Stimulated activated CD8-positive, alpha-beta memory T cell treated with anti-CD3 and anti-CD28 coated beads, Interleukin-4, amount 100 ng/mL, for 4 hours (primary cell): Measurements from ENCODE around the gene OGA.
"Not testable (repeated sequence)": the region's sequence is repeated elsewhere in the genome, so short reads cannot be mapped to it uniquely, and the experiment has no call there.

Experiments used
- DNase-seq, 2 donors: peaks; one replicate each; pipeline ENCODE4 v3.0.0-alpha.2; 2020; ENCODE audit warnings: low read depth in 2 of 2, low spot score in 1 of 2

OGA gene

DNA sequence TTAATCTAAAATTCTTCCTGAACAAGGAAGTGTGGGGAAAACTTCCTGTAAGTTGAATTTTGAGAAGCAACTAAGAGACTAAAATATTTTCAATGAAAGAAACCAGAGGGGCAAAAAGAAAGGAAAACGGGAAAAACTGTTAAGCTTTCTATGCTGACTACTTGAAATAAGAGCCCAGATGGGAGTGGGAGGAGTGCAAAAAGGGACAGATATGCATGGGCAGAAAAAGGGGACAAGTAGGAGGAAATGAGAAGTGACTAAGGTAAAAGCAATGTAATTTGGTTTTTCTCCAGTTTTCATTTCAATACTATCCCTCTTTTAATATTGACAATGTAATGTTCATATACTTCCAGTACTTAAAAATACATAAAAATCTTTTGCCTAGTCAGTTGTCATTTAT is 11.1 kb downstream of the OGA start:
- no peak for DNase-seq

DNA sequence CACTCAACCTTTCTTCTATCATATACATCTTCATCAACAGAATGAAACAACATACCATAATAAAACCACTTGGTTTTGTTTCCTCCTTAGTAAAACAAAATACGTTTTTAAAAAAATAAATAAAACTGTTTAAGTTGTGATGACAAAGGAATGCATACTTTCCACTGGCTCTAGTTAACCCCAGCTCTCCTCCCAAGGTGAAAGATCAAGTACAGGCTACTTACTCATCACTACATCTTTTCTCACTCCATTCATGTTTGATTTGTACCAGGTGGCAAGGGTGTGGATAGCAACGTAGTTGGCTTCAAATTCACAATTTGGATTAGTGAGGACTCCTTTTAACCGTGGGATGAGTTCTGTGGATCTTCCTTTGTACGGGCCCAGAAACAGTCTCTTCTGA is 14.7 kb downstream of the OGA start:
- DNase-seq: no peak

DNA sequence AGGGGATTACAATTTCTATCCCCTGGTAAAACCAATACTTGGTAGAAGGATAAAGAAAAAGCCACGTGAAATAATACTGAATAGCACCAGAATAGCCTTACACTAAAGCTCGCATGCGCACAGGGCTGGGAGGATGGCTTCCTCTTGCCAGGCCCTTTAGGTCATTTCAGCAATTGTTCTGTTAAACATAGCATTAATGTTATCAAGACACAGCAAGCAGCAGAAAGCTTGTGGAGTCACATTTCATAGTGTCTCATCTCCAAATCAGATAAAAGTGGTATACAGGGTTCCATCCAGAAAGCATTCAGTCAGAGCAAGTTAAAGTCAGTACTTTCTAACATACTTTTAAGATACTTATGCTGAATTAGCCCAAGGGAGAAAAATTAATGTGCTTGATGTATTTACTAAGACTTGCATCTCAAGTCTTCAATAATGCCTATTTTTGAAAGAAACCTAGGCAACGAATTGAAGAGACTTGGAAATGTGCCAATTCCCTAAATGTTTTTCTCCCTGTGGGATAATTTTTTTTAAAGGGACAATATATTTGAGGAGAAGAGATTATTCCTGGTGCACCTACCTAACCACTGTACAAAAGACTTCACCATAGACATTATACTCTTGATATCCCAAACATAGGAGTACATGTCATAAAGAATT is 20.7 kb downstream of the OGA start:
- DNase-seq: no peak

DNA sequence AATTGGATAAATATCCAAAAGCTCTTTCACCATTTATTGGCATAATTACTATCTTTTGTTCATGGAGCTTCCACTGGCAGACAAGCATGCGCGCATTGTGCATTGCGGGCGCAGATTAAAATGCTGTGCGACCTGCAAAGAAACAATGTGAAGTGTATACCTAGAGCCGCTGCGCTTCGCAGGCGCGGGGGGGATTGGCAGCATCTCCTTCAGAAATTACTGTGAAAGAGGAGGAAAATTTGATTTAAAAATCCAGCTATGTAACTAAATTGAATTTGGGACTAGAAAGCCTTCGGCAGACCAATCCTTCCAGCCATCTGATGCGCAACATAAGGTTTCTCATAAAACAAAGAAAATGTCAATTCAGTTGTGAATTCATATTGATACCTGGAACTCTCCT is 24.7 kb downstream of the OGA start:
- DNase-seq: no peak

DNA sequence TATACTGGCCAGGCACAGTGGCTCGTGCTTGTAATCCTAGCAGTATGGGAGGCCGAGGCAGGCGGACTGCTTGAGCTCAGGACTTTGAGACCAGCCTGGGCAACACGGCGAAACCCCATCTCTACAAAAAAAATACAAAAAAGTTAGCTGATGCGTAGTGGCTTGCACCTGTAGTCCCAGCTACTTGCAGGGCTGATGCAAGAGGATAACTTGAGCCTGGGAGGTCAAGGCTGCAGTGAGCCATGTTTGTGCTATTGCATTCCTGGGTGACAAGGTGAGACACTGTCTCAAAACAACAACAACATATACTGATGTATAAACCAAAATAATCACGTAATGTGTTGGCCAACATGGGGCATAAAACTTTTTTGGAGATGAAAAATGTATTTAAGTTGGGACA is 28.6 kb downstream of the OGA start:
- no peak for DNase-seq

DNA sequence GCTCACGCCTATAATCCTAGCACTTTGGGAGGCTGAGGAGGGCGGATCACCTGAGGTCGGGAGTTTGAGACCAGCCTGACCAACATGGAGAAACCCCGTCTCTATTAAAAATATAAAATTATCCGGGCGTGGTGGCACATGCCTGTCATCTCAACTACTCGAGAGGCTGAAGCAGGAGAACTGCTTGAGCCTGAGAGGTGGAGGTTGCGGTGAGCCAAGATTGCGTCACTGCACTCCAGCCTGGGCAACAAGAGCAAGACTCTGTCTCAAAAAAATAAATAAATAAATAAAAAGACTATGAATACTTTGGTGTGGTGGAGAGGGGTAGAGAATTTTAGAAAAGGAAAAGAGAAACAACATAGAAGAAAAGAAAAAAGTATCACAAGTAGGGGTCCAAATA is 29.0 kb downstream of the OGA start:
- not testable (repeated sequence) for DNase-seq

DNA sequence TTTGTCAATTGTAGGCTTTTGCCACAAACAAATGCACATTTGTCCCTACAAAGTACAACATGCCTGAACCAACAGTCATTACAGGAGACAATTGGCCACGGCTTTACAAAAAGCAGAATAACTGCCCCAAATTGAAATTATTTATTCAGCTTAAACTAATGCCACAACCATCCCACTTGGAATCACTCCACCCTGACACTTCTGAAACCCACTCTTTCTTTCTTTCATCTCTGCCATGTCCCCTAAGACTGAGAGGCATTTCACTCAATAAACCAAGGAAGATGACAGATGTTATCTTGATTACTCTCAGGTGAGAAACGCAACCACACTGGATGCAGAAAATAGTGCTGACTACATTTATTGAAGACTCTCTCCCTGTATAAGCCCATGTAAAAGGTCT is 32.4 kb downstream of the OGA start:
- no peak for DNase-seq

DNA sequence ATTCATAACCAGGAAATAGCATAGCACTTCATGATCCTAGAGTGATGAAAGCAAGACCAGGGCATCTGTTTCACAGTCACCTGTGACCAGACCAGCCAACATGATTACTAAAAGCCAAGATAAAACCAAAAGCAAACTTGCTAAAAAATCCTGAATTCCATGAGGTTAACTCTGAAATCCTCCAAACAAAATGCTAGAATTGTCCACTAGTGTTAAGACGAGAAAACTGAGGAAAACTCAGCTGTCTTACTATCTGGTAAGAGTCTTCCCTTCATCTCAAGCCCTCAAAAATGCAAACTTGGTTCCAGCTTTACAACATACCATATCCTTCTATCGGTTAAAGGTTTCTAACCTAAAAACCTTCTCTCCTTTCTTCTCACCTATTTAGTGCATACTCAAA is 33.7 kb downstream of the OGA start:
- DNase-seq: no peak

DNA sequence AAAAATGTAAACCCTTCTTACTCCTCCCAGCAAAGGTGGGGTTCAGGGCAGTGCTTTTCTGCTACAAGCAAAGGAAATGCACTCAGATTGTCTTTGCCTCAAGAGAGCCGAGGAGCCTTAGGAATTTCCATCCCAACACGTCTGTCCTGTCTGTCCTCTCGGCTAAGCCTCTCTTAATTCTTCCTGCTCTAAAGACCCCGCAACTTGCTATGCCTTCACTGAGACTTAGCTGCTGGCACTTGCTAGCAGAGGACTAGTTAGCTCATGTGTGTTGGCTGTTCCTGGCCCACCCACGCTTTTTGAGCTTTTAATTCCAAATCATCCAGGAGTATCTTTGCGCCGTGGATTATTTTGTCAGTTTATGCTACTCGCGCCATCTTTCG is 34.5 kb downstream of the OGA start:
- DNase-seq: no peak

DNA sequence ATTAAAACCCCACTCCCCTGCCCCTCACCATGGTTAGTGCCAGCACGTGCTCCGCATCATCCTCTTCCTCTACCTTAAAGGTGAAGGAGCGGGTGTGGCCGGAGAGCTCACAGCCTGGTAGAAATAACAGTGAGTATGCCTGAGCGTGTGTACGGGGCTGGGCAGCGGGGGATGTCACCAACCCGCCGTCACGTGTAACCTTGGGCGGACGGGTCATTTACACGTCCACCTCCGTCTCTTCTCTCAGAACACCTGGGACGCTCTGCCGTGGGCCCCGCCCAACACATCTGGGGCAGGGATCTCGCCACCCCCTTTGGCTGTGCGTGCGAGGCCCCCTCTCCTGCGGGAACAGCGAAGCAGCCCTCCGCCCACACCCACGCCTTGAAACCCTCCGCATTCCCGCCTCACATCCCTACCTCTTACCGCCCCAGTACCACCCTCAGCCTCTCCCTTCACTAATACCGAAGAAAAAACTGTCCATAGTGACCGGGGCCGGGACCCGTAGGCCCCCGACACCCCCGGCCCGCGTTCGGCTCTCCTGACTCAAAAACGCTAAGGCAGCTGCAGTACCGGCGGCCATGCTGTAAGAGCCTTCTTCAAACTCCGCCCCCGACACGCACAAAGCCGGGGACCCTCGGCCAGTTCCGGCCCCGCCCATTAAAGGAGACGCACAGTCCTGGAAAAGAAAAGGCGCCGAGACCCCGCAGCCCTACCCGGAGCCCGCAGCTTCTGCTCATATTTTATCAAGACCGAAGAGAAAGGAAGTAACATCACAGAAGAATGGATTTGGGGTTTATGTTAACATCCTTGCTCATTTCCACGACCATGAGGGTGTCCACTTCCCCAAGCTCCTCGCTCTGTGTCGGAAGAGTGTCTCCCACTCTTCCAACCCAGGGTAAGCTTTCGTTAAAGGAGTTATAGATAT is 35.2 kb downstream of the OGA start, which contains the start of gene NPM3:
TSS of gene NPM3 (minus strand) at position 636 of the 925 bp plus-strand sequence. CDS start at position 580, 56 bp downstream.
- DNase-seq: peak; percentile 72 to 75

DNA sequence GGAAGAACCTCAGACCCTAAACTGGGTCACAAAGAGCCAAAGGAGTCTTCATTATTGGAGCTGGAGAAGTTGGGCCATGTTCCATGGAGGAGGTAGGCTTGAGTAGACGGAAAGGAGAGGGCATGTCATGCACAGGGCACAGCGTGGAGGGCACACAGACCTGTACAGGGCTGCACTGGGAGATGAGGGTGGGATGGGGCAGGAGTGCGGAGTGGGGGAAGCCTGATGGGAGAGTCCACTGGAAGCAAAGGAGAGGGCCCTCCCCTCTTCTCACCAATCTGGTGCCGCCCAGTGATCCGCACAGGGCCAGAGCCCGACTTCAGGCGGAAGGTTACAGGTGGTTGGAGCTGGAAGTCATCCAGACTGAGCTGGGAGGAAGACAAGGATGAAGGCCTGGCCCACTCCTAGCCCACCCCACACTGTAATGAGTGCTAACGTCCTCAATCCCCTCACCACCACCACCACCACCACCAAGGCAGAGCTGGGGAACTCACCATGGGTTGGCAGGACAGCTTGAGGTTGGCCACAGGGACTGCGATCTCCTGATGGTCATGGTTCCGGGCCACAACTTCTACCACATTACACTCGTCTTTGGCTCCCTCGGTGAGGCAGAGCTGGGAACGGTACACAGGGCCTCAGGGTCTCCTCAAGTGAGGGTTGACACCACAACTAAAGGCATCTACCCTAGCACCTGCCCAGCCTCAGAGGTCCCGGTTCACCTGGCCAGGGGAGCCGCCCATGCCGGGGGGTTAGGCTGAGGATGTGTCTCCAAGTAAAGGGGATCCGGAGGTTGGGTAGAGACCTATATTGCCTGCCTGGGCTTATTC is 36.0 kb downstream of the OGA start:
- DNase-seq: no peak

DNA sequence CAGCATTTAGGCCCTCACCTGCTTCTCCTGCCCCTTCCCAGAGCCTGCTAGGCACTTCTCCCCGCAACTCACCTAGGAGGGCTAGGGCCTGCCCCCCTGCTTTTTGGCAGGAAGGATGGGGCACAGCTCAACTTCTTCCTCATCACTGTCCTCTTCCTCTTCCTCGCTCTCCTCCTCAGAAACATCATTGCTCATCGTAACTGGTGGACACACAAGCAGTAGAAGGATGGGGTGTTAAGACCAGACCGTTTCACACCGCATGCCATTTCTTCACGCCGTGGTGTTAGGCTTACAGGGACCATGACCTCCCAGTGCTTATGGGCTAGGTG is 36.6 kb downstream of the OGA start:
- DNase-seq: no peak

DNA sequence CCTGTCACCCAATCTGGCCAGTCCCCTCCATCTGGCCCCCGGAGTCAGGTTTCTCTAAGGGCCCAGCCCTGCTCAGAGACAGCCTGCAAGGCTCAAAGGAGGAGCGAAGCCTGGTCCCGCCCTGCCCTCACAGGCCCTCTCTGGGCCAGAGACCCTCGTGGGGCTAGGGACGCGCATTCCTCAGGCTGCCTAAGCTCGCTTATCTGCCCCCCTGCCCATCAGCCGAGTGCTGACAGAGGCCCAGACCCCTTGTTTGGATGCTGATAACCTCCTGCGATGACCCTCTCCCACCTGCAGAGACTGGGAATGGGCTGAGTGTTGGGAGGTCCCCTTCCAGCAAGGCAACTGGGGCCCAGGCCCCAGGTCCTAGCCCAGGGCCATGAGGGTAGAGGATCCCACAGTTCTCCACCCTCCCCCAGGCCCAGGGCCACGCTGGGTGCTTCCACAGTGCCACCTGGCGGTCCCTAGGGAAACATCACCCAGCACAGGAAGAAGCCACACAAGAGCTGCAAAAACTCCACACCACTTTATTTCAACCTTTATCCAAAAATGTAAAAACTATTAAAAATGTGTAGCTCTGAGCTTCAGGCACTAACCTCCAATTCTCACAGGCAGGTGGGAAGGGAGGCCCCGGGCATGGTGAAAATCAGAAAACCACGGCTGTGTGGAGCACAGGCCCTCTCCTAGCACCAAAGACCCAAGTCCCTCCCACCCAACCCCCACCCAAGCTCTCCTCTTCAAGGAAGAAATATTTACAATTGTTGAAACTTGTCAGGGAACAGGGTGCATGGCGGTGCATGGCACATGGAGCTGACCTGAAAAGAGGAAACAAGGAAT is 37.2 kb downstream of the OGA start:
- peak; percentile 29 to 54 for DNase-seq

DNA sequence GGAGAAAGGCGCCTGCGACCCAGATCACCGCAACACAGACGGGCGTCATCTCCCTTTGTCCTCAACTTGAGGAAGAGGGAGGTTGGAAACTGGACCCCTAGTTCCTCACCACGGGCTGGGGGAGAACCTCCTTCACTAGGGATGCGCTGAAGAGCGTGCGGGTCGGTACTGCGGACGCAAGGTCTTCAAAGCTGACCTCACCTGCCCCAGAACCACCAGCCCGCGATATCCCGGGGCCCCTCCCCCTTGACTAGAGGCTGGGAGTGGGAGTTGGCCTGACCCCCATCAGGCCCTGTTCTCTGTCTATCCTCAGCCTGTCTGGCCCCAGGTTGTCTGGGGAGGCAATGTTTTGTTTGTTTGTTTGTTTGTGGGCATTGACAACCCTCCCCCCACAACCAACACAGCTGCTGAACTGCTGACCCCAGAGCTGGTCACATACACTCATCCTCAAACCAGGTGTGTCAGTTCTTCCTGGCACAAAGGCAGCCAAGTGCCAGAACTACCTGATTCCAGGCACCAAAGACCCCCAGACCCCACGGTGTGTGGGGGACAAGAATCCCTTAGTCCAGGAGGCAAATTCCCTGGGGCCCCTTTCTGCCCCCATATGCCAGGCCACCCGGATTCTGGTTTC is 37.9 kb downstream of the OGA start:
- DNase-seq: no peak

DNA sequence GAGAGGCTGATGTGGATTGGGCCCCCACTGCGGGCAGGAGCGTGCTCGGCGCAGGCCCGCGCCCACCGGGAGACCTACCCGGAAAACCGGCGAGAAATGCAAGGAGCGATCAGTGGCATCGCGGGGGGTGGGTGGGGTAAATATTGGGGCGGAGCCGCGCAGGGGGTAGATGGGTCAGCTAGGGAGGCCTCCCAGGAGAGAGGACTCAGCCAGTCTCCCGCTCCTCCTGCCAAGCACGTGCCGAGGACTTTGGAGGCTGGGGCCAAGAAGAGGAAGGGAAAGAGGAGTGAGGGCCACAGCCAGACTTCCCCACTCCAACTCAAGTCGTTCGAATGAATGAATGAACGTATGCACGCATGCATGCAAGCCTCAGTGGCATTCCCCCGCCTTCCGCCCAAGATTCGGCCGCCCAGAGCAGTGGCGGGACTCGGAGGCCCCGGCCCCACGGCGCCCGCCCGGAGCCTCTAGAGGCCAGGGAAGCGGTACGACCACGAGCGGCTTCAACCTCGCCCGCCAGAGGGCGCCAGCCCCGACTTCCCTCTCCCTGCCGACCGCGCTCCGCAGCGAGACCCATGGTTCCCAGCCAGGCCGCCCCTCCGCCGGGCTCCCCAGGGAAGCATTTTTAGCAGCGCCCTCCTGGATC is 38.6 kb downstream of the OGA start:
- peak; percentile 56 to 74 for DNase-seq

DNA sequence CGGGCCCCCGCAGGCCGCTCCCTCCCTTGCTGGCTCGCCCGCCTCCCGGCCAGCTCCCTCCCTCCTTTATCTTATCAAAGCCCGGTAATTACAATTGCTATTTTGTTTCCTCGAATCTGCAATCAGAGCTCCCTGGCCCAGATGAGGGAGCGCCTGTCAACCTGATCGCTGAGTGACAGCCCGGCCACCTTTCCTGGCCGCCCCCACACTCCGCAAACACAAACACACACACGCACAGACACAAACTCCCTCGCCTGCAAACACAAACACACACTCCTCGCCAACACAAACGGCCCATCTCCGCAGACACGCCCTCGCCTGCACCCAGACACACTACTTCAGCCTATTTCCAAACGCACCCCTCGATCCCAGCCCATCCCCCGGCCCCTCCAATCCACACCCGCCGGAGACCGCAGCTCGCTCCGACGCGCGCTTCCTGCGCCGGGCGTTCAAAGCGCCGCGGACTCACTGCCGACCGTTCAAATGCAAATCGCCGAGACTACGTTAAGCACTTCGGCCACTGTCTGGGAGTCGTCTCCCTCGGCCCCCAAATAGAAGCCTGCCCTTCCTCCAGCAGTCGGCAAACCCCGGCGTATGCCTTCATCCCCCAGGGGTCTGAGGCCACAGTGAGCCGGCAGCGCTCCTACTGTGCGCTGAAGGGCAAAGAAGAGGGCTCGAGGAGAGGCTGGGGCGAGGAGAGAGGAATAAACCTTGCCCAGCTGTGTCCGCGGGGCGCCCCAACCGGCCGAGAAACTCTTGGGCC is 39.3 kb downstream of the OGA start:
- DNase-seq: no peak

DNA sequence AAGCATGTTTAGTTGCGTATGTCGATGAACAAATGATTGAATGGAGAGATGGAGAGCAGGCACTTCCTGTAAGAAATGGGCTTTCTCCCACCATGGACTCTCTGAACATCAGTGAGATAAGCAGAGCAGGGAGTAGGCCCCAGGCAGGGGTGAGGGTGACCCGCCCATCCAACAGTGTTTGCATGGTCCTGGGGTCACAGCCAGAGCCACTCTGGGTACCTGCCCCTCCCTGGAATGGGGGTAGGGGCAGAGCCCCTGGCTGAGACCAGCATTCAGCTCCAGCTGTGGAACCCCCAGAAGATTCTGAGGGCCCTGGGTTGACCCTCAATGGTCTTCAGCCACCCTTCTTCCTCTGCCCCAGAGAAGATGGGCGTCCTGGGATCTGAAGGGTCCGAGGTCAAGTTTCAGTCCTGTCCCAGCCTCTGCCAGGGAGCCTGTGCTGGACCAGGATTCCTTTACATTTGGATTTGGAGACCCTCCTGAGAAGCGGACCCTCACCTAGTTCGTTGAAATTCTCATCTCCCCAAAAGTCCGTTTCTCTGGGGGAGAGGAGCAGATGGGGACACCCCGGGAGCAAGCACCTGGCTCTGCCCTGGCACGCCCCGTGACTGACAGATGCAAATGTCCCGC is 40.0 kb downstream of the OGA start:
- DNase-seq: no peak

DNA sequence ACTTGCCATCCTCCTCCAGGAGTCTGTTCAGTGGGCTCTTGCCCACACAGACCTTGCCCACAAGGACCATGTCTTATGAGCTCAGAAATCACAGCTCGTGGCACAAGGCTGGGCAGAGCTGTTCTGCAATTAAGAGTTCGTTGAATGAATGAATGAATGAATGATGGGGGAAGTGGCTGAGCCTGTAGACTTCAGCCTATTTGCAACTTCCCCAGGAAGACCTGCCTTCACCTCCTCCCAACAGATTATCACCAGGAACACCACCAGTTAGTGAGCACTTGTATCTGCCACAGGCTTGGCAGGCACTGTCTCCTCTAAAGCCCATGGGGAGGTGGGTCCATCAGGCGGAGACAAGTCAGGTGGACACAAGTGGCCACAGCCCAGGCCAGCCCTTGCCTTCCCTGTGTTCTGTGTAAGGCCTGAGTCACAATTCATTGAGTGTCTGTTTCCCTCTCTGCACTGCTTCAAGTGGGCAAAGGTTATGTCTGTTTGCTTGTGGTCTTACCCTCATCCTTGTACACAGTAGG is 40.6 kb downstream of the OGA start:
- DNase-seq: no peak
